Spinal cord (tissue), 10 donors: ENCODE measurements around the gene LRRC8D. TPM values are rescaled to one million over a fixed set of nuclear protein-coding genes. Genes with fewer than 3 reads are reported as not detected.
A peak's percentile ranks its signal among the peaks of the same experiment; 100 is the strongest.

Experiments used
- DNase-seq, 6 donors: peaks; one replicate each; pipeline versions ENCODE4 v3.0.0 to v3.0.0-alpha.2; 2013 to 2015; ENCODE audit warnings: low spot score in 6 of 6, low read depth in 4 of 6
- H3K27ac ChIP-seq: one replicate; pipeline ENCODE4 v1.5.1; 2013; ENCODE audit warnings: low read depth, low read length, control low read depth
- H3K27me3 ChIP-seq: one replicate; pipeline ENCODE4 v1.6.1; 2013; ENCODE audit warnings: low read length; ENCODE audit not compliant: control insufficient read depth, insufficient read depth
- H3K36me3 ChIP-seq: one replicate; pipeline ENCODE4 v1.6.1; 2013; ENCODE audit warnings: low read length; ENCODE audit not compliant: control insufficient read depth, insufficient read depth
- H3K4me1 ChIP-seq: one replicate; pipeline ENCODE4 v1.6.1; 2013; ENCODE audit warnings: low read length; ENCODE audit not compliant: control insufficient read depth, insufficient read depth
- H3K4me3 ChIP-seq: one replicate; pipeline ENCODE4 v1.5.1; 2013; ENCODE audit warnings: low read depth, low read length, control low read depth
- H3K9me3 ChIP-seq: one replicate; pipeline ENCODE4 v1.6.1; 2013; ENCODE audit warnings: low read length; ENCODE audit not compliant: control insufficient read depth, insufficient read depth
- WGBS: methylation state at CpG from one replicate; pipeline ENCODE4 v1.1.5; 2013; ENCODE audit warnings: missing lambda C conversion rate; ENCODE audit not compliant: insufficient coverage; 5-methylcytosine and 5-hydroxymethylcytosine counted together
- polyA plus RNA-seq, 2 donors: library from polyadenylated mRNA; unstranded; fragments of 120-200 nt; gene quantifications; one replicate each; pipeline ENCODE4 v1.2.1, GENCODE V29; 2013; ENCODE audit not compliant: insufficient read length in 2 of 2
- total RNA-seq, 2 donors: library from RNA; depleted of rRNA in 1 of 2; stranded (reverse); fragments of 120-200 nt in 1 of 2; fragments of >200 nt in 1 of 2; gene quantifications; one replicate each; pipeline versions ENCODE4 v1.2.3 to v1.2.4, GENCODE V29; 2013 to 2014
- donor health status: healthy.

LRRC8D gene
- total and polyA plus RNA-seq, 4 donors = 29.3 to 49.2 (median 45.2) TPM

DNA sequence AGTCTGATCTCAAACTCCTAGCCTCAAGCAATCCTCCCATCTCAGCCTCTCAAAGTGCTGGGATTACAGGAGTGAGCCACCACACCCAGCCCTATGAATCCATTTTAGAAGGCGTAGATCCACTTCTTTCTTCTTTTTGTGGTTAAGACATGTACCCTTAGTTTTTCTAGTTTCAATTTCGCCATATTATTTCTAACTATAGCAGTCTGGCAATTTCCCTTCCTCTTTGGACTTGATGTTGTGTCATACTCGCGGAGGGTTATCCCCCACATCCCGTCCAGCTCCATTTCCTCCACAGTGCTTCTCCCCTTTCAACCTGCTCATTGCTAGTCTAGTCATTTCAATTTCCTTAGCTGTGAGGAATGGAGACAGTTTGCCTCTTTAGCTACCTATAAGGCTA lies 5.2 kb upstream of the LRRC8D start:
- DNase-seq = no peak
- H3K27ac ChIP-seq = no peak overlapping the region
- H3K4me3 ChIP-seq = no peak overlapping the region

DNA sequence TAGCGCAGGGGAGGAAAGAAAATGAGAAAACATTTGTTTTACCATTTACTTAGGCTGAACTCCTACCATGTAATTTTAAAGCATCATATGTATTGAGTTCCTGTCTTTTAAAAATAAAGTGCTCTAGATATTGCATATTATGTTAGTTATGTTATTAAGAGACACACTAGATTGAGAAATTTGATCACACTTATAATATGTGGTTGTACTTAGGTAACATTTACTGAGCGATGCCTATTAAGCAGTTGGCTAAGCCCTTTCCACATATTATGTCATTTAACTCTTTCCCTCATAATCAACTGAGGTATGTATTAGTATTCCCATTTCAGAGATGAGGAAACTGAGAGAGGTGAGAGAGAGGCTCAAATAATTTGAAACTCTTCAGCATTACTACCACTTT lies 4.5 kb upstream of the LRRC8D start:
- DNase-seq = no peak
- Histone ChIP-seq H3K4me1 (peaks cover 6% of the 10 kb centered on the region), H3K4me3 (no peak overlapping the region), H3K27me3 (no peaks in the 10 kb centered on the region), H3K36me3 (no peaks in the 10 kb centered on the region), H3K27ac (no peak overlapping the region), H3K9me3 (no peaks in the 10 kb centered on the region)
- no CpG with 5 or more reads among the region's 2 CpGs for WGBS

More for the DNA sequence above, 5.2 kb upstream of the LRRC8D start:
- 100% methylated on average over 3 of the region's 5 CpGs for WGBS
- Histone ChIP-seq H3K9me3 (no peaks in the 10 kb centered on the region), H3K4me1 (peaks cover 6% of the 10 kb centered on the region), H3K36me3 (no peaks in the 10 kb centered on the region), H3K27me3 (no peaks in the 10 kb centered on the region)

DNA sequence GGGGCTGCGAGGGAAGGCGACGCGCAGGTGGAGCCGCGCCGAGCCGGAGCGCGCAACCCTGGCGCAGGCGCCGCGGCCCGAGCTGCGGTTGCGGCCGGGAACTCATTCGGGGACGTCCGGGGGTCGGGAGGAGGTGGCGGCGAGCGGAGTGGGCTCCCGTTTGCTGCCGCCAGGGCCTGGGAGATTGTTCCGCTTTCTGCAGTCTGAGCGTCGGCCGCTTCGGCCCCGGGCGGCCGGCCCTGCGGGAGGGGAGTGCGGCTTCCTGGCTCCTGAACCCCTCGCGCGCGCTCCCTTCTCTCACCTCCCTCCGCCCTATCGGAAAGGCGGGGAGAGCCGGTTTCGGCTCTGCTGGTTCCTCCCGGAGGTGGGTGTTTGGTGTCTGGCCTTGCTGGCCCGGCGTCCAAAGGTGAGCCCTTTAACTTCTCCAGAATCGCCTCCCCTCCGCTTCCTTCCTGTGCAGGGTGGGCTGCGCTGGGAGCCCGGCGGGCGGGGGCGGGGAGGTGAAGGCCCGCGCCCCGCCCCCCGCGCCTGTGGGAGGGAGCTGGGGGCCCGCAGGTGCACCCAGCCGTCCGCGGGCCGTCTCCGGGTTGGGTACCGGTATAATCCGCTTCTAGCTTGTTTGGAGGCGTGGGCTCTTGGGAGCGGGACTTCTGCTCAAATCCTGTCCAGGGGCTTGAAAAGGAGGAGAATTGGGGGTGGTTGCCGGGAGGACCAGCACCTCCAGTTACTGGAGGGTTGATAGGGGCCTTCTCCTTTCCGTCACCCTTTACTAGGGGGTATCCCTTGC lies 683 bp downstream of the LRRC8D start:
- H3K27me3 ChIP-seq = no peaks in the 10 kb centered on the region
- no peaks in the 10 kb centered on the region for H3K36me3 ChIP-seq
- DNase-seq = peak in 2 of 6 donors; percentile 71 to 80
- no peaks in the 10 kb centered on the region for H3K9me3 ChIP-seq
- peak overlapping the region; percentile 61 for H3K27ac ChIP-seq
- H3K4me3 ChIP-seq = peak overlapping the region; percentile 89
- 0% methylated on average over 63 of the region's 73 CpGs for WGBS
- peaks cover 13% of the 10 kb centered on the region for H3K4me1 ChIP-seq

DNA sequence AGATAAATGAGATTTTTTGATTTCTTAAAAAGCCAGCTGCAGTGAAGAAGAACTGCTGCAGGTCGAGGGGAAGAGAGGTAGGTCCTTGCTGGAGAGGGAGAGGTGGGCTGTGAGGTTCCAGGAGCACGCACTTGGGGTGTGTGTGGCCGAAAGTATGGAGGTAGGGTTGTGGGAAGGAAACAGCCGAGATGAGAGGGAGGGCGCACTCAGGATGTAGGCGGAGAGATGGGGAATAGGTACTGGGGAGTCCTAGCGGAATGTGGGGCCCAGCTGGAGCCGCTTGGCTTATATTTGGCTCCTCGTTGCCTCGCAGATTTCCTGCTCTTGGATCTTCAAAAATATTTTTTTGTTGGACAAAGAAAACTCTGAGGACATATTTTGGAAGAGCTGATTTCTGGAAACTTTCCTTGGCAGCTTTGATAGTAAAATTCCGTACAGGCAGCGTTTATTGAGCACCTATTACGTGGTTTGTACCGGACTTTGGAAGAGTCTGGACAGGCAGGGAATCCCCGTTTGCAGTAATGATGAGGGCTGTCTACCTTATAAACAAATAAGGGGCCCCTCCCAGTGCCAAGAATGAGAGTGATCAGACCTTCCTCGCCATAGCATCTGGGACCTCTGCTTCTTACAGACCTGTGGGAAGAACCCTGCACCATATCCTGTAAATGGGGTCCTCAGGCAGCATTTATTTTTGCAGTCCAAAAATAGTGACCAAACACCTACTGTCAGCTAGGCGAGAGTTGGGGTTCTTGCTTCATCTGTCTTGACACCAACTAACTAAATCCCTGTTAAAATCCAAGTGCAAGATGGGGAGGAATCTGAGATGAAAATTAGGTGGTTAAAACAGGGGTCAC lies 1.5 kb downstream of the LRRC8D start:
- DNase-seq = no peak
- no peaks in the 10 kb centered on the region for H3K27me3 ChIP-seq
- WGBS = 61% methylated on average over 16 of the region's 17 CpGs
- no peaks in the 10 kb centered on the region for H3K36me3 ChIP-seq
- no peaks in the 10 kb centered on the region for H3K9me3 ChIP-seq
- peak overlapping the region; percentile 40 for H3K27ac ChIP-seq
- peaks cover 13% of the 10 kb centered on the region for H3K4me1 ChIP-seq
- peak overlapping the region; percentile 89 for H3K4me3 ChIP-seq

DNA sequence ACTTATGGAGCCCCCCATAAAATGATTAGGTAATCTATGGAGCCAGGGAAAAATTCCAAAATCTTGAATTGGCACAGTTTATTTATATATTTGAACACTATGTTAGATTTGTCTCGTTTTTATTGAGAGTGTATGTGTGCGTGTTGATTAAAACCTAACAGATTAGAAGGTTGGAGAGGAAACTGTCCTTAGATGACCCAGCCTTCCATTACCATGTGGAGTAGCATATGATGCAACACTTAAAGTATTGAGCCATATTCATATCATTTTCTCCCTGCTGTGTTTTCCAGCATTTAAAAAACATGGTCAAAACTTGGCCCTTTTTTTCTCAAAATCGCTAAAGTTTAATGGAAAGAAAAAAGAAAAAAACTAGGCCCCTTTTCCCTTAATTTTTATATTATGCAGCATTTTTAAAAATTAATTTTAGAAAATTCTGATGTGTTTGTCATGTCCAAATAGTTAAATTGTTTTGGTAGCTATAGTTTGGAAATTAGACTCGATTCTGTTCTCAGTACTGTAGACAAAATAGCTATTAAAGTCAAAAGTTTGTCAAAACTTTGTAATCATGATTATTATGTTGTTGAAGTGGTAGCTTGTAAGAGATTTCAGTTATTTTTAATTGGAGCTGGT lies 2.3 kb downstream of the LRRC8D start:
- Histone ChIP-seq H3K36me3 (no peaks in the 10 kb centered on the region), H3K4me1 (peaks cover 13% of the 10 kb centered on the region), H3K9me3 (no peaks in the 10 kb centered on the region), H3K27ac (no peak overlapping the region), H3K4me3 (no peak overlapping the region), H3K27me3 (no peaks in the 10 kb centered on the region)
- no CpG with 5 or more reads among the region's 4 CpGs for WGBS
- DNase-seq = no peak

DNA sequence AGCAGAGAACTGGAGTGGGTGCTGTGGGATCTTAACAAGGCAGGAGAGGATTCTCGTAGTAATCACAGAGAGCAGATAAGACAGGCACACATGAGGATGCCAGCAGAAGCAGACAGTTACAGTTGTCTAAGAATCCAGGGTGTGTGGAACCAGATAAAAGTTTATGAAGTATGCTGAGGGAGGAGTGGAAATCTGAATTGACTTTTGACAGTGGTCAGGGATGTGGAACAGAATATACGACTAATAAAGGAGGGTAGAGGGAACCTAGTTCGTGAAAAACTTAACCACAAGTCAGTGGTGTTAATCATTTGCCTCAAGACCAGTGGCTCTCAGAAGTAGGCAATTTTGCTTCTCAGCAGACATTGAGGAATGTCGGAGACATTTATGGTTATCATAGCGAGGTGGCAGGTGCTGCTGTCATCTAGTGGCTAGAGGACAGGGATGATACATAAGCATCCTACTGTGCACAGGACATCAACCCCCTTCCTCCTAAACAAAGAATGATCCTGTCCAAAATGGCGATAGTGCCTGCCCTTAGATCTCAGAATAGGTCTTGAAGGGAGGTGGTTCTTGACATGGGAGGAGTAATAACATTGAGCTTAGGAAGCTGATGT lies 3.0 kb downstream of the LRRC8D start:
- no peaks in the 10 kb centered on the region for H3K9me3 ChIP-seq
- 69% methylated on average over 4 of the region's 6 CpGs for WGBS
- H3K4me3 ChIP-seq = no peak overlapping the region
- H3K27me3 ChIP-seq = no peaks in the 10 kb centered on the region
- H3K36me3 ChIP-seq = no peaks in the 10 kb centered on the region
- DNase-seq = no peak
- H3K27ac ChIP-seq = no peak overlapping the region
- H3K4me1 ChIP-seq = peaks cover 13% of the 10 kb centered on the region

DNA sequence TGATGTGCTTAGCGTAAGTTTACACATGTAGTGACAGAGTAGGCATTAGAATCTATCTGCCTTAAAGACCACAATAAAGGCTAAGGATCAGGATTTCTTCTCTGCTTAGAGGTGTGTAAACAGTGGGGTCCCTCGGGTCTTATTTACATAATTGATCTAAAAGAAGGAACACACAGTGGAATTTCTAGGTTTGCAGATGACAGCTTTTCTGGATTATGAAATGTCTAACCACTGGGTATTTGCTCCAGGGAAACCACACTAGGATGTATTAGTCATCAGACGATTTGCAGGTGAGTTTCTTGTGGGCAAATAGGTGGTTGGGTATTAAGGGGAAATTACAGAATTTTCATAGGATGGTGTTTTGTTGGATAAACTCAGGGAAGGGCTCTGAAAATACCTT lies 5.8 kb downstream of the LRRC8D start:
- no peak for DNase-seq

DNA sequence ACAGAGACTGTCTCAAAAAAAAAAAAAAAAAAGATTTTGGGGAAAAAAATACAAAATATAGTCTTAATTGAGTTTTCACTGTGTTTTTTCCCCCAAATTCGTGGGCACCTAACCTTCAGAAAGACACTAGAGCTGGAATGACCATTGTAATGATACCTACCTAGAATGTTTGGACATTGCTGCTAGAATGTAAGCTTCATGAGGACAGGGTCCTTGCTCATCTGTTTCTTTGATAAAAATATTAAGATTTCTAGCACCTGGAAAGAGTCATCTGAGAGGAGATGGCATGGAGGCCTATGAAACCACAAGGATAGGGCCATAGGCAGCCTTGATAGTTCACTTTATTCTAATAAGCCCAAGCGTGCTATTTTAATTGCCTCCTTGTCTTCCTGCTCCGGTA lies 6.5 kb downstream of the LRRC8D start:
- H3K9me3 ChIP-seq = no peaks in the 10 kb centered on the region
- no peaks in the 10 kb centered on the region for H3K27me3 ChIP-seq
- WGBS = no CpG with 5 or more reads among the region's 3 CpGs
- no peak overlapping the region for H3K4me3 ChIP-seq
- no peak overlapping the region for H3K27ac ChIP-seq
- no peaks in the 10 kb centered on the region for H3K36me3 ChIP-seq
- DNase-seq = no peak
- H3K4me1 ChIP-seq = peaks cover 15% of the 10 kb centered on the region

More for the DNA sequence above, 5.8 kb downstream of the LRRC8D start:
- no peak overlapping the region for H3K4me3 ChIP-seq
- no peaks in the 10 kb centered on the region for H3K27me3 ChIP-seq
- H3K9me3 ChIP-seq = no peaks in the 10 kb centered on the region
- H3K36me3 ChIP-seq = no peaks in the 10 kb centered on the region
- 100% methylated on average over 1 of the region's 3 CpGs for WGBS
- peaks cover 15% of the 10 kb centered on the region for H3K4me1 ChIP-seq
- no peak overlapping the region for H3K27ac ChIP-seq

DNA sequence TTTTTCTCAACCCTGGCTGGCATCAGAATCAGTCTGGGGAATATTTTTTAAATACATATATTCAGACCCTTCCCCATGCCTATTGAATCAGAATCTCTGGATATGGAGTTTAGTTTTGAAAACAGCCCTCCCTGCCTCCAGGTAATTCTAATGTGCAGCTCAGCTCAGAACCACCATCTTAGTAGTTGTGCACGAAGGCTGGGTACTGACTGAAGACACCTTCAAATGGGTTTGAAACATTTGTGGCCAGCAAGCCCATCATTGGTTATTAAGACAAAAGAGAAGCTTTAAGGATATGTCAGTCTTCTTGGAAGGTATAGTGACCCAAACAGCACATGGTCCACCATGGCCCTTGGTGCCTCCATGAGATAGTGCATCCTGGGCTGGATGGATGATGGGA lies 7.1 kb downstream of the LRRC8D start:
- Histone ChIP-seq H3K4me1 (peaks cover 14% of the 10 kb centered on the region), H3K36me3 (no peaks in the 10 kb centered on the region), H3K27me3 (no peaks in the 10 kb centered on the region), H3K27ac (no peak overlapping the region), H3K9me3 (no peaks in the 10 kb centered on the region), H3K4me3 (no peak overlapping the region)
- DNase-seq = no peak
- 100% methylated on average over 1 of the region's 1 CpG for WGBS
